Ascending aorta (tissue), 2 donors: Measurements from ENCODE around the gene MEIS2. TPM values are rescaled to one million over a fixed set of nuclear protein-coding genes. Genes with fewer than 3 reads are reported as not detected.

Experiments
- DNase-seq, 2 donors: peaks; one replicate each; pipeline ENCODE4 v3.0.0-alpha.2; 2019; ENCODE audit warnings: low spot score in 2 of 2
- H3K27ac ChIP-seq, 2 donors: fragments of 200-600 bp; sonication (generic); one replicate each; pipeline ENCODE4 v1.5.1; 2016 to 2017; ENCODE audit warnings: mild to moderate bottlenecking in 1 of 2
- H3K27me3 ChIP-seq: fragments of 200-600 bp; sonication (generic); one replicate; pipeline ENCODE4 v1.5.1; 2017
- H3K36me3 ChIP-seq, 2 donors: fragments of 200-600 bp; sonication (generic); one replicate each; pipeline ENCODE4 v1.5.1; 2016
- H3K4me1 ChIP-seq, 2 donors: fragments of 200-600 bp; sonication (generic); one replicate each; pipeline ENCODE4 v1.5.1; 2016 to 2017; ENCODE audit warnings: mild to moderate bottlenecking in 1 of 2
- H3K4me3 ChIP-seq, 2 donors: fragments of 200-600 bp; sonication (generic); one replicate each; pipeline ENCODE4 v1.5.1; 2016 to 2017; ENCODE audit warnings: mild to moderate bottlenecking in 1 of 2
- H3K9me3 ChIP-seq, 2 donors: fragments of 200-600 bp; sonication (generic); one replicate each; pipeline ENCODE4 v1.5.1; 2016
- intact Hi-C: fragments of 100-400 bp; cut with DNase I; formaldehyde crosslinking; loops from one replicate; pipeline ENCODE4 v1.15.1; 2023
- total RNA-seq: library from RNA; depleted of rRNA; stranded (reverse); fragments of >200 nt; gene quantifications from one replicate; pipeline ENCODE4 v1.1.0, GENCODE V29; 2016
- TF ChIP-seq, protein P1 (sequence below), 3 experiments: fragments of 200-600 bp in 2 of 3; fragments of 450-650 bp in 1 of 3; sonication (generic) in 2 of 3; IDR thresholded peaks; one replicate each; pipeline ENCODE4 v1.5.1; 2016 to 2019; ENCODE audit warnings: antibody characterized with exemption in 3 of 3, mild to moderate bottlenecking in 1 of 3, moderate library complexity in 1 of 3

MEIS2 gene
- total RNA-seq, 1 donor from 2014 or later: 11.5 TPM

DNA sequence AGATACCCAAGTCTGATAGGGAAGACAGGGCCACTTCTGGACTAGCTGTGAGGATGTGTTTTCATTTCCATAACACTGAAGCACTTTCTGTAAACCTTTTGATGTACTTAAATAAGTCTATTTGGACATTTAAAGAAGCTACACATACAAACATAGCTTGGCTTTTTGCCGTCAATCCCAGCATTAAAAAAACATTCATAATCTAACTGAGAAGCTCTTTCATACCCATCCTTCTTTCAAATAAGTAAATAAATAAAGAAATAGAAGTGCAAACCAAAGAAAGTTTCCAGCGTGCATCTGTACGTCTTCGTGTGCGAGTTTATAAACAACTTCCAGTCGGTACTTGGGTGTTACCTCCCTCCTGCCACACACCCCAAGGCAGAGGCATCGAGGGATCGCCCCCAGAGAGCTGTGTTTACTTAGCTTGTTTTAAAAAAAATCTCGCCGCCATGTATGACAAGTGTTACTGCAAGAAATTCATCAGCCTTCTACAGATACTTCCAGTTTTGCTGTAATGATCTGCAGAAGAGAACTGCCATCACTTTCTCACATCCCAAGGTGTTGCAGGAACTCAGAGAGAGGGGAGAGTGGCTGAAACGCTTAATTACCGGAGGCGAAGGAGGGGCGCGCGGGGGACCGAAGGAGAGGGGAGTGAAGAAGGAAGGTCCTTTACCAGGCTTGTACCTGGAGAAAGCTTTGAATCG, 9.0 kb upstream of the MEIS2 start:
- DNase-seq: no peak
- no peak overlapping the region for H3K27ac ChIP-seq

GRCh38 chr15:37108381-37109167, 8.2 kb upstream of the MEIS2 start:
- H3K4me3 ChIP-seq: peak overlapping the region in 1 of 2 donors; percentile 1
- DNase-seq: no peak
- no peaks in the 10 kb centered on the region for H3K9me3 ChIP-seq
- no peaks in the 10 kb centered on the region for H3K36me3 ChIP-seq
- no peak overlapping the region for H3K27ac ChIP-seq
- intact Hi-C loops: loop anchor here (10.0 kb wide), 2 partner anchors 754 to 1354 kb away; no protein-coding TSS in a partner anchor
- TF ChIP-seq, protein P1, sequence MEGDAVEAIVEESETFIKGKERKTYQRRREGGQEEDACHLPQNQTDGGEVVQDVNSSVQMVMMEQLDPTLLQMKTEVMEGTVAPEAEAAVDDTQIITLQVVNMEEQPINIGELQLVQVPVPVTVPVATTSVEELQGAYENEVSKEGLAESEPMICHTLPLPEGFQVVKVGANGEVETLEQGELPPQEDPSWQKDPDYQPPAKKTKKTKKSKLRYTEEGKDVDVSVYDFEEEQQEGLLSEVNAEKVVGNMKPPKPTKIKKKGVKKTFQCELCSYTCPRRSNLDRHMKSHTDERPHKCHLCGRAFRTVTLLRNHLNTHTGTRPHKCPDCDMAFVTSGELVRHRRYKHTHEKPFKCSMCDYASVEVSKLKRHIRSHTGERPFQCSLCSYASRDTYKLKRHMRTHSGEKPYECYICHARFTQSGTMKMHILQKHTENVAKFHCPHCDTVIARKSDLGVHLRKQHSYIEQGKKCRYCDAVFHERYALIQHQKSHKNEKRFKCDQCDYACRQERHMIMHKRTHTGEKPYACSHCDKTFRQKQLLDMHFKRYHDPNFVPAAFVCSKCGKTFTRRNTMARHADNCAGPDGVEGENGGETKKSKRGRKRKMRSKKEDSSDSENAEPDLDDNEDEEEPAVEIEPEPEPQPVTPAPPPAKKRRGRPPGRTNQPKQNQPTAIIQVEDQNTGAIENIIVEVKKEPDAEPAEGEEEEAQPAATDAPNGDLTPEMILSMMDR (IDR thresholded peaks at IDR 0.05): no peak
- H3K27me3 ChIP-seq: no peaks in the 10 kb centered on the region
- peaks cover 0 to 3% of the 10 kb centered on the region in 2 donors for H3K4me1 ChIP-seq

More for the DNA sequence above, 9.0 kb upstream of the MEIS2 start:
- Histone ChIP-seq H3K9me3 (no peaks in the 10 kb centered on the region), H3K4me3 (peak overlapping the region in 1 of 2 donors; percentile 57), H3K4me1 (peaks cover 0 to 3% of the 10 kb centered on the region in 2 donors), H3K36me3 (no peaks in the 10 kb centered on the region), H3K27me3 (no peaks in the 10 kb centered on the region)
- intact Hi-C loops: loop anchor here (10.0 kb wide), 2 partner anchors 755 to 1355 kb away; no protein-coding TSS in a partner anchor
- TF ChIP-seq, protein P1 (IDR thresholded peaks at IDR 0.05): no peak

GRCh38 chr15:37107744-37108380, 7.5 kb upstream of the MEIS2 start:
- DNase-seq: no peak
- Histone ChIP-seq H3K4me3 (no peak overlapping the region), H3K4me1 (peaks cover 0 to 6% of the 10 kb centered on the region in 2 donors), H3K27me3 (no peaks in the 10 kb centered on the region), H3K36me3 (no peaks in the 10 kb centered on the region), H3K9me3 (no peaks in the 10 kb centered on the region), H3K27ac (no peak overlapping the region)
- intact Hi-C loops: loop anchor here (2.0 to 10.0 kb wide), 3 partner anchors 225 to 1353 kb away; no protein-coding TSS in a partner anchor
- TF ChIP-seq, protein P1 (IDR thresholded peaks at IDR 0.05): no peak

DNA sequence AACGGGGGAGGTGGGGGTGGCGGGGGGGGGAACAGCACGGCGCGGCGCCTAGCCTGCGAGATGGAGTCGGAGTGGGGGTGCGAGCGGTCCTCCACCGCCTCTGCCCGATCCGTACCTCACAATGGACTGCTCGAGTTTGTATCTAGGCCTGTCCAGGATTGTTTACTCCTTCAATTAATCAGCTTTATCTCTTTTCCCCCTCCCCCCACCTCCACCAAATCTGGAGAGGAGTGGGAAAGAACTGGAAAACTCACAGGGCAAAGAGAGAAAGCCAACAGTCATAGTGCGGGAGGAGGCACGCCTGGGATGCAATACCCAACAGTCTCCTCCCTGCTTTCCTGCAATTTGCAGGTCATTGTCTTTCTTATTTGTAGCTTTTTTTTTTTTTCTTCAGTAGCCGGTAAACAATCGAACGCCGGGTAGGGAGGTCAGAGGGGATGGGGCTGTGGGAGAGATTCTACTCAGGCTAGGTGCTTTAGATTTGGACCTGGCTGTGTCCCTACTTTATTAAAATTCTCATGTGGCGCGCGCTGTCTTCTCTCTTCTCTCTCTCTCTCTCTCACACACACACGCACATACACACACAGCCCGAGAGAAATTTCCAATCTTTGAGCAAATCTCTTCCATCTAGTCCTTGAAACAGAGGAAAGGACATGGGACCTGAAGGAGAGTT, 6.9 kb upstream of the MEIS2 start:
- Histone ChIP-seq H3K4me1 (peaks cover 0 to 6% of the 10 kb centered on the region in 2 donors), H3K27me3 (no peaks in the 10 kb centered on the region)
- TF ChIP-seq, protein P1 (IDR thresholded peaks at IDR 0.05): no peak

DNA sequence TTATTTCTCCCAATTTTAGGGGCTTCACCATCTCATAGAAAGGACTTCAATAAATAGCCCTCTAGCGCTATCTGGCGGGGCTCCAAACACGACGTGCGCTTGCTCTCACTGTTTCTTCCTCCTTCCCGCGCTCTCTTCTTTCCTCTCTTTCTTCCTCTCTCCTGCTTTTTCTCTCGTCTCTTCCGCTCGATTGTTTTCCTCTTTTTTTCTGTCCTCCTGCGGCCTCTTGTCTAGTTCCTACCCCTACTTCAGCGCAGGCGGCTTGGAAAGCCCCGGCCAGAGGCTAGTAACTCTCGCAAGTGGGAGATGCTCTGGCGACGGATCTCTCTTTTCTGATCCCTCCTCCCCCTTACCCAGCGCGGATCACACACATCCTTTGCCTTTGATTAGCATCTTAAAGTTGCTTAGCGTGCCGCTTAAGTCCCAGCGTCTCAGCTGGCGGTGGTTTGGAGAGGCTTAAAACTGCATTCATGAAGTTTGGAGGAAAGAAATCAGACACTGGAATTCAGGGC, 6.2 kb upstream of the MEIS2 start:
- H3K4me3 ChIP-seq: peak overlapping the region; percentile 31 to 56
- no peak overlapping the region for H3K27ac ChIP-seq
- H3K9me3 ChIP-seq: no peaks in the 10 kb centered on the region
- no peaks in the 10 kb centered on the region for H3K27me3 ChIP-seq
- no peak for DNase-seq
- intact Hi-C loops: loop anchor here (2.0 to 10.0 kb wide), 3 partner anchors 224 to 1352 kb away; no protein-coding TSS in a partner anchor
- TF ChIP-seq, protein P1 (IDR thresholded peaks at IDR 0.05): peak in 1 of 3 experiments; percentile 12
- H3K36me3 ChIP-seq: no peaks in the 10 kb centered on the region
- H3K4me1 ChIP-seq: peaks cover 0 to 6% of the 10 kb centered on the region in 2 donors

More for the DNA sequence above, 6.9 kb upstream of the MEIS2 start:
- intact Hi-C loops: loop anchor here (2.0 to 10.0 kb wide), 3 partner anchors 224 to 1352 kb away; no protein-coding TSS in a partner anchor
- DNase-seq: no peak
- peak overlapping the region; percentile 31 to 56 for H3K4me3 ChIP-seq
- no peaks in the 10 kb centered on the region for H3K36me3 ChIP-seq
- no peaks in the 10 kb centered on the region for H3K9me3 ChIP-seq
- no peak overlapping the region for H3K27ac ChIP-seq
